GM18511 (cell line): ENCODE results near the gene CDC42BPA.
"Not testable (repeated sequence)": the region's sequence is repeated elsewhere in the genome, so short reads cannot be mapped to it uniquely, and the experiment has no call there.

Experiments used
- ATAC-seq: cut with Tn5 transposase; IDR thresholded peaks from one replicate; pipeline ENCODE4 v1.9.1; 2021; ENCODE audit warnings: mild to moderate bottlenecking, moderate library complexity; ENCODE audit not compliant: unreplicated experiment

CDC42BPA gene

DNA sequence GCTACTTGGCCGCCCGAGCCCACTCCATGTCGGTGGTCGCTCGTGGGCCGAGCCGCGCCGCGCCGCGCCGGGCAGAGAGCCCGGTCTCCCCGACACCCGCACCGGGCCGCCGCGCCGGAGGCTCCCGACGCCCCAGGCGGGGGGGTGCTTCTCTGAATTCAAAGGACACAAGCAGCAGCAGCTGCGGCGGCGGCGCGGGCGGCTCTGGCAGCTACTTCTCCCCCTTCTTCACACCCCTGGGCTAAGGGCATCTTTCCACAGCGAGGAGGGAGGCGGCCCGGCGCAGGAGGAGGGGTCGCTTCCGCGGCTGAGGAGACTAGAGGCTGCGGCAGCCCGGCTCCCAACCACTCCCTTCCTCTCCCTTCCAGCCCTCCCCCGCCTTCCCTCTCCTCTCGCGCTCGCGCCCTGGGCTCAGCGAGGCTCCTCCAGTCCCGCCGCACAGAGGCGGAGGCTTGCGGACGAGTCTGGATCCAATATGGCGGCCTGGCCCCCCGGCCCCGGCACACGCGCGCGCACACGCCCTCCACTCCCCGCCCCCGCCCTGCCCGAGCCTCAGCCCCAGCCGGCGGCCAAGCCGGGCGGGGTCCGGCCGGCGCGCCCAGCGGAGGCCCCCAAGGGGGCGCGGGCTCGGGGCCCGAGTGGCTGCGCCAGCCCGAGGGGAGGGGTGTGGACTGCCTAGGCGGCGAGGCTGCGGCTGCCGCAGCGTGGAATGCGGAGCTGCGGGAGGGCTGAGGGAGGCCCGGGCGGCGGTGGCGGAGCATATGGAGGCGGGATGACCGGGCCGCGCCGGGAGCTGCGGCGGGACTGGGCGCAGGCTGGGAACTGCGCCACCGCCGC lies at the start of gene CDC42BPA:
Gene CDC42BPA, minus strand, starts transcription at position 477 of the 837 bp plus-strand sequence. CDS start 1,310 bp downstream, outside the sequence.
- ATAC-seq, result peak; percentile 56

GRCh38 chr1:227368009-227368408 lies 49.7 kb upstream of the CDC42BPA start:
- ATAC-seq, result no peak

GRCh38 chr1:227365473-227366431 lies 47.5 kb upstream of the CDC42BPA start:
- no peak for ATAC-seq

- ATAC-seq, result no peak
Measured at GRCh38 chr1:227364657-227365056, 46.4 kb upstream of the CDC42BPA start.

DNA sequence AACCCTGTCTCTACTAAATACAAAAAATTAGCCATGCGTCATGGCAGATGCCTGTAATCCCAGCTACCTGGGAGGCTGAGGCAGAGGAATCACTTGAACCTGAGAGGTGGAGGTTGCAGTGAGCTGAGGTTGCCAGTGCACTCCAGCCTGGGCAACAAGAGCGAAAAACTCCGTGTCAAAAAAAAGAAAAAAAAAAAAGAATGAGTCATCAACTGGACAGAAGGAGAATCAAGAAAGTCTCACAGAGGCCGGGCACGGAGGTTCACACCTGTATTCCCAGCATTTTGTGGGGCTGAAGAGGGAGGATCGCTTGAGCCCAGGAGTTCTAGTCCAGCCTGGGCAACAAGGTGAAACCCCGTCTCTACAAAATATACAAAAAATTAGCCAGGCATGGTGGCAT lies 45.5 kb upstream of the CDC42BPA start:
- ATAC-seq, result no peak

GRCh38 chr1:227362039-227362438 lies 43.7 kb upstream of the CDC42BPA start:
- no peak for ATAC-seq

- ATAC-seq, result no peak
Measured at GRCh38 chr1:227357927-227358302, 39.6 kb upstream of the CDC42BPA start.

GRCh38 chr1:227357171-227357926 lies 39.1 kb upstream of the CDC42BPA start:
- no peak for ATAC-seq

GRCh38 chr1:227356620-227357146 lies 38.4 kb upstream of the CDC42BPA start:
- ATAC-seq, result no peak

DNA sequence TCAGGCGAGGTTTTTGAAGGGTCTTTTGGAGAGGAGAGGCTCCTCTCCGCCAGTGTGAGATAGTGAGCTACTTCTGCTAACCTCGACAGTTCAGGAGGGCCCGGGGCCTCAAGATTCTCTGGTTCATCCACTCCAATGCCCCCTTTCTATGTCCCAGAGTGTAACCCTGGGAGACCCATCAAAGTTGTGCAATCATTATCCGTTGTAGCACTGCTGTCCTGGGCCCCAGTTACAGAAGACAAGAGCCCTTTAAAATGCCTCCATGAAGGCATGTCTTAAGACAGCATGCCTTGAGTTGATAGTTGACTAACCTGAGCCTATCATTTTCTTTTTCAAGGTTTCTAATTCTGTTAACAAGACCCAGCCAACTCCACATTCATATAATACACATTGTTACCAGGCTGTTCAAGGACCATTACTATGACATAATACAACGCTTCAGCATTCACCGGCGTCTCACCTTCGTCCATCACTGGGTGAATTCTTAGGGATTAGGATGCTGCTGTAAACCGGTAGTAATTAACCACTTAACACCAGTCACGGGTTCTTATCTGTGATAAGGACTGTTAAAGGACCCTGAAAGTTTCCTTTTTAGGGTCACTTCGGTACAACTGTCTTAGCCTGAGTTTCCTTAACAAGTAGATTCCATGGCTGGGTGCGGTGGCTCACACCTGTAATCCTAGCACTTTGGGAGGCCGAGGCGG lies 37.4 kb upstream of the CDC42BPA start:
- ATAC-seq, result no peak

- ATAC-seq, result no peak
Measured at GRCh38 chr1:227353186-227353585, 34.9 kb upstream of the CDC42BPA start.

GRCh38 chr1:227352164-227352563 lies 33.9 kb upstream of the CDC42BPA start:
- not testable (repeated sequence) for ATAC-seq

DNA sequence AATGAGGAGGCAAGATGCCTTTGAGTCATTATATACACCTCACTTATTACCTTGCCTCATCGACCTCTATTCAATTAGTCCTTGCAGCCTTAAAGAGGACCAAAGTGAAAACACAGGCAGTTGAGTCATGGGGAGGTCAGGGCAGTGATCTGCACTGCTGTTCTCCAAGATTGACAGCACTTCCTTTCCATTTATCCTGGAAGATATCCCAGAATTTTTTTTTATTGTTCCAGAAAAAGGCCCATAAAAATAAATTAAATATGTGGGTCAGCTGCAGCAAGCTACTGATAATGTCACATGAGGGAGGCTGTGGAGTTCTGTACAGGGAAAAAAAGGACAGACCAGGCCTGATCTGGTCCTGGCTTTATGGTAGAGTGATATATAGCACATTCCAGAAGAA lies 33.2 kb upstream of the CDC42BPA start:
- ATAC-seq, result no peak

DNA sequence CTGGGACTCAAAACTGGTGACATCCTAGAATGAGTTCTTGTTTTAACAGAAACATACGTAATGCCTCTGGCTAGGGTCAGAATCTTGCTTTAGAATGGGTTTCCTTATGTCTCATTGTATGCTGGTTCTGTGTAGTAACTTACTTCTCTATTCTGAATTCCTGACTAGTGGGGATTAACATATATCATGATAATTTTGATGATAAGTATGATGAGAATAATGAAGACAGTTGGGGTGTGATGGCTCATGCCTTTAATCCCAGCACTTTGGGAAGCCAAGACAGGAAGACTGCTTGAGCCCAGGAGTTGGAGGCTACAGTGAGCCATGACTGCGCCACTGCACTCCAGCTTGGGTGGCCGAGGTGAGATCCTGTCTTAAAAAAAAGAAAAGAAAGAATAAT lies 31.7 kb upstream of the CDC42BPA start:
- ATAC-seq, result no peak

DNA sequence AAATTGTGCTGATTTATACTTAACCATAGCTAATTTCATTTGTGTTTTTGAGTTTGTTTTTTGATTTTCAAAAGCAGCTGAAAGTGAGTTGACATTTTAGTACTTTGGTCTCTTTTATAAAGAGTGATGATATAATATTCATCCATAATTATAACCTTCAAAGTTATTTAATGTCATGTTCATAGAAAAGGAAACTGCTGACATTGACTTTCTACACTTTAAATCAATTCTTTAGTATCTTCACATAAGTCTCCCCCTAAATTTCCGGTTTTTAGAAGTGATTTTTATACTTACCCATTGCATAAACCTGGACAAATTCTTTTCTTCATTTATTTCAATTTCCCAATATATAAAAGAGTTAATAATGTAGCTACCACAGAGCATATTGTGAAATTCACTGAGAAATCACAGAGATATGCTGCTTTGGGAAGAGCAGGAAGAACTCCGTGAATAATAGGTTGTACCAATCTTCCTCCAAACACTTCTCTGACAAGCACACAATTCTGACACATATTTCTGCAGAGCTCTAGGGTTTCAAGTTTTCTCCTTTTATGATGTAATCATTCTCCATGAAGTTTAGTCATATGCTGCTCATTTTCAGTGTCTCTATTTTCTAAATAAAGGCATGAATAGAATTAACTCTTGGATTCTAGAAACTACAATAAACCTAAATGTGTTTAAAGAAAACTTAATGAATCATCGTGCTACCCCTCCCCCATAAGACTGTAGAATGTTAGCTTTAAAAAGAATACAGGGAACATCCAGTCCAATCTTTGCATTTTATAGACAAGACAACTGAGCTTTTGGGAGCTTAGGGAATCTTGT lies 25.6 kb upstream of the CDC42BPA start:
- no peak for ATAC-seq

- ATAC-seq, result no peak
Measured at GRCh38 chr1:227343206-227343605, 24.9 kb upstream of the CDC42BPA start.

DNA sequence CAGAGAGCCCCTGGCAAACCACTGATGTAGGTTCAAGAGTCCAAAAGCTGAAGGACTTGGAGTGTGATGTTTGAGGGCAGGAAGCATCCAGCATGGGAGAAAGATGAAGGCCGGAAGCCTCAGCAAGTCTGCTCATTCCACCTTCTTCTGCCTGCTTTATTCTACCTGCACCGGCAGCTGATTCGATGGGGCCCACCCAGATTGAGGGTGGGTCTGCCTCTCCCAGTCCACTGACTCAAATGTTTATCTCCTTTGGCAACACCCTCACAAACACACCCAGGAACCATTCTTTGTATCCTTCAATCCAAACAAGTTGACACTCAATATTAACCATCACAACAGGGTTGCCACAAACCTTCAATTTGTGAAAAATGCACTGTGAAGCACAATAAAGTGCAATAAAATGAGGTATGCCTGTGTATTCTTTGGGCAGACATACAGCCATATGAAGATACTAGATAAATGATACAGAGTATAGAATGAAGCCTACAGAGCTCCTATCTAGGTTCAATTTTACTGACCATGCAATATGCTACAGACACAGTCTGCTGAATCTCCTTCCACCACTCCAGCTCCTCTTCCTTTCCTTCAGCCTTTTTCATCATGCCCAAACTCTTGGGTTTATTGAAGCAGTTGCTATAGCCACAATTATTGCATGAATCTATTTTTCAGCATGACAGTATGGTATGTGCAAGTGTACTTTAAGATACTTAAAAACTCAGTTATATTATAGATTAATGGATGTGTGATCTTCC lies 24.0 kb upstream of the CDC42BPA start:
- no peak for ATAC-seq

DNA sequence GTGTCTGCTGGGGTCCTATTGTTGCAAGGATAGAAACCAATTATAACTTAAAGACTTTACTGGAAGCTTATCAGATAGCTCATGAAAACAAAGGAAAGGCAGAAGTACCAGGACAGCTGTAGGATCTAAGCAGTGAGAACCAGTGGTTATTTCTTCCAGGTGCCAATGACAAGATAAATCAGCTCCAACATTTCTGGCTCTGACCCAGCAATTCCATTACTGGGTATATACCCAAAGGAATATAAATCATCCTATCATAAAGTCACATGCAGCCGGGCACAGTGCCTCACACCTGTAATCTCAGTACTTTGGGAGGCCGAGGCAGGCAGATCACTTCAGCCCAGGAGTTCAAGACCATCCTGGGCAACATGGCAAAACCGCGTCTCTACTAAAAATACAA lies 17.8 kb upstream of the CDC42BPA start:
- ATAC-seq, result not testable (repeated sequence)
